ENCODE measurements around the gene HBS1L.

DNA sequence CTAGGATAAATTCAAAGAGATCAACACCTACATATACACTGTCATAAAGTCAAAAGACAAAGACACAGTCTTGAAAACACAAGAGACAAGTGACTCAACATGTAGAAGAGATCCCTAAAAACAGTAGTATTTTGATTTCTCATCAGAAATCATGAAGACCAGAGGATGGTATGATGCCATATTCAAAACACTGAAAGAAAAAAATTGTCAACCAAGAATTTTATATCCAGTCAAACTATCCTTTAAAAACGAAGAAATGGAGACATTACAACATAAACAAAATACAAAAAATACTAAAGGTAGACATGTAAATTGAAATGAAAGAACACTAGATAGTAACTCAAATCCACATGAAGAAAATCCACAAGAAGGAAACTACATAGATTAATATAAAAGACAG lies 27.3 kb upstream of the HBS1L start:
- TF ChIP-seq, protein P1, sequence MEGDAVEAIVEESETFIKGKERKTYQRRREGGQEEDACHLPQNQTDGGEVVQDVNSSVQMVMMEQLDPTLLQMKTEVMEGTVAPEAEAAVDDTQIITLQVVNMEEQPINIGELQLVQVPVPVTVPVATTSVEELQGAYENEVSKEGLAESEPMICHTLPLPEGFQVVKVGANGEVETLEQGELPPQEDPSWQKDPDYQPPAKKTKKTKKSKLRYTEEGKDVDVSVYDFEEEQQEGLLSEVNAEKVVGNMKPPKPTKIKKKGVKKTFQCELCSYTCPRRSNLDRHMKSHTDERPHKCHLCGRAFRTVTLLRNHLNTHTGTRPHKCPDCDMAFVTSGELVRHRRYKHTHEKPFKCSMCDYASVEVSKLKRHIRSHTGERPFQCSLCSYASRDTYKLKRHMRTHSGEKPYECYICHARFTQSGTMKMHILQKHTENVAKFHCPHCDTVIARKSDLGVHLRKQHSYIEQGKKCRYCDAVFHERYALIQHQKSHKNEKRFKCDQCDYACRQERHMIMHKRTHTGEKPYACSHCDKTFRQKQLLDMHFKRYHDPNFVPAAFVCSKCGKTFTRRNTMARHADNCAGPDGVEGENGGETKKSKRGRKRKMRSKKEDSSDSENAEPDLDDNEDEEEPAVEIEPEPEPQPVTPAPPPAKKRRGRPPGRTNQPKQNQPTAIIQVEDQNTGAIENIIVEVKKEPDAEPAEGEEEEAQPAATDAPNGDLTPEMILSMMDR (IDR thresholded peaks at IDR 0.05): no peak
- TF ChIP-seq POLR2A (IDR thresholded peaks at IDR 0.05): no peak

Data from thyroid gland (tissue), 4 donors.